Karpas-422 (cell line): ENCODE data around the gene NTM. TPM values are rescaled to one million over a fixed set of nuclear protein-coding genes. Genes with fewer than 3 reads are reported as not detected.

Experiments
- DNase-seq: peaks from one replicate; pipeline ENCODE4 v3.0.0-alpha.2; 2015
- H2AFZ ChIP-seq: fragments of 200-600 bp; sonication (generic); 2 replicates; pipeline ENCODE4 v1.6.1; 2014; ENCODE audit warnings: antibody characterized with exemption, low read length, mixed read lengths
- H3K27ac ChIP-seq: fragments of 200-600 bp; sonication (generic); 2 replicates; pipeline ENCODE4 v1.5.1; 2014; ENCODE audit warnings: mild to moderate bottlenecking, low read length, moderate library complexity
- H3K27me3 ChIP-seq: fragments of 200-600 bp; sonication (generic); 2 replicates; pipeline ENCODE4 v1.6.1; 2014; ENCODE audit warnings: low read length, mixed read lengths
- H3K36me3 ChIP-seq: fragments of 200-600 bp; sonication (generic); 2 replicates; pipeline ENCODE4 v1.6.1; 2014; ENCODE audit warnings: low read length, mixed read lengths; ENCODE audit not compliant: insufficient read depth
- H3K4me1 ChIP-seq: fragments of 200-600 bp; sonication (generic); 2 replicates; pipeline ENCODE4 v1.6.1; 2014; ENCODE audit warnings: mild to moderate bottlenecking, low read length, mixed read lengths
- H3K4me2 ChIP-seq: fragments of 200-600 bp; sonication (generic); 2 replicates; pipeline ENCODE4 v1.6.1; 2014; ENCODE audit warnings: low read length, low read depth, mild to moderate bottlenecking; ENCODE audit not compliant: poor library complexity, severe bottlenecking
- H3K4me3 ChIP-seq: fragments of 200-600 bp; sonication (generic); 2 replicates; pipeline ENCODE4 v1.5.1; 2014; ENCODE audit warnings: mild to moderate bottlenecking, antibody characterized with exemption, low read length, mixed read lengths
- H3K79me2 ChIP-seq: fragments of 200-600 bp; sonication (generic); 2 replicates; pipeline ENCODE4 v1.6.1; 2014; ENCODE audit warnings: mild to moderate bottlenecking, low read length, mixed read lengths
- H3K9ac ChIP-seq: fragments of 200-600 bp; sonication (generic); 2 replicates; pipeline ENCODE4 v1.6.0; 2014; ENCODE audit warnings: low read length
- H3K9me2 ChIP-seq: fragments of 200-600 bp; sonication (generic), shearing (Covaris generic); replicated peaks from 2 replicates; pipeline ENCODE4 v1.6.0; 2014; ENCODE audit warnings: mild to moderate bottlenecking, low read length, moderate library complexity; ENCODE audit not compliant: insufficient read depth
- H3K9me3 ChIP-seq: fragments of 300-700, 200-600 bp; sonication (generic); 2 replicates; pipeline ENCODE4 v1.6.1; 2014; ENCODE audit warnings: low read length, mixed read lengths
- H4K20me1 ChIP-seq: fragments of 200-600 bp; sonication (generic); 2 replicates; pipeline ENCODE4 v1.6.1; 2014; ENCODE audit warnings: mild to moderate bottlenecking, antibody characterized with exemption, low read length, low read depth; ENCODE audit not compliant: insufficient read depth
- total RNA-seq: library from RNA; depleted of rRNA; stranded (reverse); fragments of >200 nt; shearing (Covaris generic); gene quantifications from 2 replicates; pipeline ENCODE4 v1.2.3, GENCODE V29; 2014; ENCODE audit warnings: low replicate concordance

Gene NTM
- total RNA-seq, 1 experiment from 2014 or later, result not detected

GRCh38 chr11:132116516-132116915 is 746.1 kb downstream of the NTM start:
- Histone ChIP-seq H3K9me3 (no peaks in the 10 kb centered on the region), H3K4me1 (no peaks in the 10 kb centered on the region), H2AFZ (no peak overlapping the region), H3K4me2 (no peak overlapping the region), H3K27me3 (no peaks in the 10 kb centered on the region), H3K27ac (no peak overlapping the region), H3K4me3 (no peak overlapping the region), H4K20me1 (no peaks in the 10 kb centered on the region), H3K79me2 (no peaks in the 10 kb centered on the region), H3K9ac (no peak overlapping the region), H3K36me3 (no peaks in the 10 kb centered on the region), H3K9me2 (no peaks in the 10 kb centered on the region)
- no peak for DNase-seq

- no peaks in the 10 kb centered on the region for H3K79me2 ChIP-seq
- H4K20me1 ChIP-seq, result no peaks in the 10 kb centered on the region
- H3K9me2 ChIP-seq, result no peaks in the 10 kb centered on the region
- H3K4me3 ChIP-seq, result no peak overlapping the region
- H3K4me2 ChIP-seq, result no peak overlapping the region
- H3K9ac ChIP-seq, result no peak overlapping the region
- DNase-seq, result no peak
- H3K4me1 ChIP-seq, result no peaks in the 10 kb centered on the region
- no peak overlapping the region for H2AFZ ChIP-seq
- H3K36me3 ChIP-seq, result no peaks in the 10 kb centered on the region
- no peaks in the 10 kb centered on the region for H3K9me3 ChIP-seq
- no peaks in the 10 kb centered on the region for H3K27me3 ChIP-seq
- no peak overlapping the region for H3K27ac ChIP-seq
Measured at GRCh38 chr11:132118661-132119060, 748.2 kb downstream of the NTM start.

GRCh38 chr11:132119573-132119972 is 749.2 kb downstream of the NTM start:
- Histone ChIP-seq H2AFZ (no peak overlapping the region), H3K9me2 (no peaks in the 10 kb centered on the region), H3K9me3 (no peaks in the 10 kb centered on the region), H3K4me2 (no peak overlapping the region), H4K20me1 (no peaks in the 10 kb centered on the region), H3K27me3 (no peaks in the 10 kb centered on the region), H3K4me1 (no peaks in the 10 kb centered on the region), H3K27ac (no peak overlapping the region), H3K9ac (no peak overlapping the region), H3K36me3 (no peaks in the 10 kb centered on the region), H3K4me3 (no peak overlapping the region), H3K79me2 (no peaks in the 10 kb centered on the region)
- no peak for DNase-seq

- no peaks in the 10 kb centered on the region for H3K36me3 ChIP-seq
- no peak overlapping the region for H2AFZ ChIP-seq
- H3K9me3 ChIP-seq, result no peaks in the 10 kb centered on the region
- no peak overlapping the region for H3K9ac ChIP-seq
- H3K27me3 ChIP-seq, result no peaks in the 10 kb centered on the region
- H3K4me1 ChIP-seq, result no peaks in the 10 kb centered on the region
- no peaks in the 10 kb centered on the region for H3K79me2 ChIP-seq
- H3K27ac ChIP-seq, result no peak overlapping the region
- no peaks in the 10 kb centered on the region for H4K20me1 ChIP-seq
- no peak for DNase-seq
- H3K9me2 ChIP-seq, result no peaks in the 10 kb centered on the region
- no peak overlapping the region for H3K4me2 ChIP-seq
- no peak overlapping the region for H3K4me3 ChIP-seq
Measured at GRCh38 chr11:132122735-132123134, 752.3 kb downstream of the NTM start.

DNA sequence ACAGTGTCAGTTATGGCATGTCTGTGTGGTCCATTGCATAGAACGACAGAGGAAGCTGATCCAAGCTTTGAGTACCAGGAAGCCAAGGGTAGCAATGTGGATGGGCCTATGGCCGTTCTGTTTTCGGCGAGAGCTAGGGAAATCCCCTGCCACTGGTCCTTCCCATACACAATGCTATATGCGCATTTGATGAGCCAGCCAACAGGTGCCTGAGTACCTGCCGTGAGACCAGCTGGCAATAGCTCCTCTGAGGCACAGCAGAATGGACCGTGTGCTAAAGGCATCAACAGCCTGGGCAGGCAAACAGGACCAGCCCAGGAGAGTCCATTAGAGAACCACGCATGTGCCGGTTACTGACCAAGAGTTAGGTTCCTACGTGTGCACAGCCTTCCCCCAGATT is 753.0 kb downstream of the NTM start:
- Histone ChIP-seq H3K4me2 (no peak overlapping the region), H3K79me2 (no peaks in the 10 kb centered on the region), H3K9ac (no peak overlapping the region), H3K27me3 (no peaks in the 10 kb centered on the region), H3K4me1 (no peaks in the 10 kb centered on the region), H3K9me2 (no peaks in the 10 kb centered on the region), H3K27ac (no peak overlapping the region), H4K20me1 (no peaks in the 10 kb centered on the region), H3K36me3 (no peaks in the 10 kb centered on the region), H3K4me3 (no peak overlapping the region), H3K9me3 (no peaks in the 10 kb centered on the region), H2AFZ (no peak overlapping the region)
- no peak for DNase-seq

- Histone ChIP-seq H4K20me1 (no peaks in the 10 kb centered on the region), H3K27me3 (no peaks in the 10 kb centered on the region), H3K4me1 (no peaks in the 10 kb centered on the region), H3K9me2 (no peaks in the 10 kb centered on the region), H3K27ac (no peak overlapping the region), H3K79me2 (no peaks in the 10 kb centered on the region), H3K36me3 (no peaks in the 10 kb centered on the region), H3K9me3 (no peaks in the 10 kb centered on the region), H2AFZ (no peak overlapping the region), H3K4me2 (no peak overlapping the region), H3K9ac (no peak overlapping the region), H3K4me3 (no peak overlapping the region)
- DNase-seq, result no peak
Measured at GRCh38 chr11:132123854-132124835, 753.7 kb downstream of the NTM start.

- H3K4me3 ChIP-seq, result no peak overlapping the region
- no peaks in the 10 kb centered on the region for H3K4me1 ChIP-seq
- no peak overlapping the region for H2AFZ ChIP-seq
- H3K9ac ChIP-seq, result no peak overlapping the region
- H3K79me2 ChIP-seq, result no peaks in the 10 kb centered on the region
- H3K27me3 ChIP-seq, result no peaks in the 10 kb centered on the region
- H3K9me3 ChIP-seq, result no peaks in the 10 kb centered on the region
- H3K9me2 ChIP-seq, result no peaks in the 10 kb centered on the region
- no peak for DNase-seq
- no peak overlapping the region for H3K4me2 ChIP-seq
- H3K36me3 ChIP-seq, result no peaks in the 10 kb centered on the region
- H4K20me1 ChIP-seq, result no peaks in the 10 kb centered on the region
- H3K27ac ChIP-seq, result no peak overlapping the region
Measured at GRCh38 chr11:132125988-132126871, 755.8 kb downstream of the NTM start.
